B cell (primary cell): ENCODE results near the gene E2F2. TPM values are rescaled to one million over a fixed set of nuclear protein-coding genes. Genes with fewer than 3 reads are reported as not detected.

Experiments used
- ATAC-seq: fragments of 200-7000 bp; cut with Tn5 transposase; one replicate; pipeline ENCODE4 v1.10.0; 2021; ENCODE audit warnings: low read depth, mild to moderate bottlenecking, moderate number of reproducible peaks, moderate library complexity
- CTCF ChIA-PET: fragments of 350-600 bp; sonication (Branson Sonifier 250); formaldehyde crosslinking; loops from one replicate; lab custom pipeline; 2021; ENCODE audit warnings: antibody characterized with exemption, inconsistent platforms; lab: Charles Lee
- POLR2A ChIA-PET: fragments of 350-600 bp; sonication (Branson Sonifier 250); formaldehyde crosslinking; loops from one replicate; lab custom pipeline; 2021; ENCODE audit warnings: antibody characterized with exemption; lab: Charles Lee
- DNase-seq: peaks from one replicate; pipeline ENCODE4 v3.0.0; 2013
- H2AFZ ChIP-seq: 2 replicates; pipeline ENCODE4 v1.6.1; 2012; ENCODE audit warnings: mild to moderate bottlenecking, low read depth, low read length; ENCODE audit not compliant: insufficient read depth, poor library complexity, severe bottlenecking
- H3K27ac ChIP-seq, 2 donors: 1 replicate in 1 of 2; 2 replicates in 1 of 2; pipeline ENCODE4 v1.5.1; 2012 to 2013; ENCODE audit warnings: low read length in 2 of 2, mild to moderate bottlenecking in 2 of 2, moderate library complexity in 1 of 2
- H3K27me3 ChIP-seq, 4 experiments: fragments of 200-600 bp in 1 of 4; sonication (generic) in 1 of 4; replicated peaks in 1 of 4; 1 replicate in 2 of 4; 2 replicates in 2 of 4; pipeline versions ENCODE4 v1.6.1 to v1.7.0; 2013 to 2016; ENCODE audit warnings: low read length in 3 of 4, mild to moderate bottlenecking in 2 of 4, mixed read lengths in 1 of 4, moderate library complexity in 1 of 4; ENCODE audit not compliant: insufficient read depth in 4 of 4, control insufficient read depth in 3 of 4; ENCODE audit errors: control extremely low read depth in 1 of 4
- H3K36me3 ChIP-seq, 2 experiments: replicated peaks in 1 of 2; 1 replicate in 1 of 2; 2 replicates in 1 of 2; pipeline versions ENCODE4 v1.6.1 to v1.7.1; 2013; ENCODE audit warnings: low read length in 1 of 2; ENCODE audit not compliant: insufficient read depth in 2 of 2, control insufficient read depth in 1 of 2; ENCODE audit errors: control extremely low read depth in 1 of 2, extremely low read depth in 1 of 2
- H3K4me1 ChIP-seq, 2 donors: fragments of 200-600 bp in 1 of 2; sonication (generic) in 1 of 2; 1 replicate in 1 of 2; 2 replicates in 1 of 2; pipeline versions ENCODE4 v1.5.1 to v1.6.1; 2013 to 2017; ENCODE audit warnings: low read length in 2 of 2; ENCODE audit not compliant: control insufficient read depth in 2 of 2, insufficient read depth in 2 of 2
- H3K4me2 ChIP-seq: replicated peaks from 2 replicates; pipeline ENCODE3; 2012; ENCODE audit warnings: mild to moderate bottlenecking, low read depth, low read length; ENCODE audit not compliant: poor library complexity, severe bottlenecking
- H3K4me3 ChIP-seq, 5 experiments: fragments of 200-600 bp in 1 of 5; sonication (generic) in 1 of 5; 1 replicate in 3 of 5; 2 replicates in 2 of 5; pipeline versions ENCODE4 v1.5.1 to v1.7.0; 2011 to 2016; ENCODE audit warnings: low read length in 4 of 5, mild to moderate bottlenecking in 4 of 5, low read depth in 2 of 5, control low read depth in 1 of 5, moderate library complexity in 1 of 5; ENCODE audit not compliant: insufficient read depth in 1 of 5; ENCODE audit errors: control extremely low read depth in 1 of 5, extremely low read depth in 1 of 5
- H3K79me2 ChIP-seq: fragments of 200-600 bp; sonication (generic); one replicate; pipeline ENCODE4 v1.6.0; 2016; ENCODE audit warnings: low read length; ENCODE audit not compliant: control insufficient read depth, insufficient read depth
- H3K9ac ChIP-seq: fragments of 200-600 bp; sonication (generic); 2 replicates; pipeline ENCODE4 v1.6.1; 2017; ENCODE audit warnings: mild to moderate bottlenecking, low read length, moderate library complexity
- H3K9me3 ChIP-seq, 3 donors: one replicate each; pipeline versions ENCODE4 v1.6.1 to v1.7.1; 2013; ENCODE audit warnings: low read length in 2 of 3; ENCODE audit not compliant: control insufficient read depth in 2 of 3, insufficient read depth in 1 of 3; ENCODE audit errors: control extremely low read depth in 1 of 3
- H4K20me1 ChIP-seq: 2 replicates; pipeline ENCODE4 v1.6.0; 2012; ENCODE audit warnings: mild to moderate bottlenecking, low read length; ENCODE audit not compliant: insufficient read depth, control insufficient read depth, poor library complexity, severe bottlenecking
- H3K27ac Mint-ChIP-seq: one replicate; pipeline ENCODE4 v1.8.0; 2021; ENCODE audit warnings: mixed read lengths
- H3K27me3 Mint-ChIP-seq: one replicate; pipeline ENCODE4 v1.8.0; 2021; ENCODE audit warnings: mixed read lengths
- H3K4me1 Mint-ChIP-seq: one replicate; pipeline ENCODE4 v1.8.0; 2021; ENCODE audit warnings: mixed read lengths
- H3K4me3 Mint-ChIP-seq: one replicate; pipeline ENCODE4 v1.8.0; 2021; ENCODE audit warnings: mixed read lengths
- H3K9me3 Mint-ChIP-seq: one replicate; pipeline ENCODE4 v1.8.0; 2022; ENCODE audit warnings: mixed read lengths; ENCODE audit not compliant: insufficient read depth
- EZH2 ChIP-seq: IDR thresholded peaks from 2 replicates; pipeline ENCODE4 v1.6.1; 2012; ENCODE audit warnings: borderline replicate concordance, low read depth, mild to moderate bottlenecking, moderate library complexity, low read length; ENCODE audit not compliant: insufficient read depth, poor library complexity, severe bottlenecking
- WGBS: methylation state at CpG from one replicate; pipeline ENCODE4 v1.1.5; 2013; ENCODE audit warnings: missing lambda C conversion rate; ENCODE audit not compliant: insufficient coverage; 5-methylcytosine and 5-hydroxymethylcytosine counted together
- intact Hi-C: fragments of 100-400 bp; cut with micrococcal nuclease; formaldehyde crosslinking; loops from one replicate; pipeline ENCODE4 v1.10.0; 2022
- polyA plus RNA-seq: library from polyadenylated mRNA; depleted of rRNA; stranded (reverse); fragments of >200 nt; gene quantifications from 2 replicates; pipeline ENCODE4 v1.2.3, GENCODE V29; 2012
- total RNA-seq, 2 donors: library from RNA; stranded (reverse); fragments of 120-200 nt in 1 of 2; gene quantifications; 1 replicate in 1 of 2; 2 replicates in 1 of 2; pipeline versions ENCODE4 v1.2.3 to v1.2.4, GENCODE V29; 2013 to 2022
- TF ChIP-seq, protein P1 (sequence below): fragments of 200-600 bp; IDR thresholded peaks from one replicate; pipeline ENCODE4 v1.8.0; 2022; ENCODE audit warnings: antibody characterized with exemption, mild to moderate bottlenecking

E2F2 gene
- total and polyA plus RNA-seq, 2 donors (not counting 1 experiment from before 2014, with no cell fraction given) = 2.4 to 3.2 TPM

DNA sequence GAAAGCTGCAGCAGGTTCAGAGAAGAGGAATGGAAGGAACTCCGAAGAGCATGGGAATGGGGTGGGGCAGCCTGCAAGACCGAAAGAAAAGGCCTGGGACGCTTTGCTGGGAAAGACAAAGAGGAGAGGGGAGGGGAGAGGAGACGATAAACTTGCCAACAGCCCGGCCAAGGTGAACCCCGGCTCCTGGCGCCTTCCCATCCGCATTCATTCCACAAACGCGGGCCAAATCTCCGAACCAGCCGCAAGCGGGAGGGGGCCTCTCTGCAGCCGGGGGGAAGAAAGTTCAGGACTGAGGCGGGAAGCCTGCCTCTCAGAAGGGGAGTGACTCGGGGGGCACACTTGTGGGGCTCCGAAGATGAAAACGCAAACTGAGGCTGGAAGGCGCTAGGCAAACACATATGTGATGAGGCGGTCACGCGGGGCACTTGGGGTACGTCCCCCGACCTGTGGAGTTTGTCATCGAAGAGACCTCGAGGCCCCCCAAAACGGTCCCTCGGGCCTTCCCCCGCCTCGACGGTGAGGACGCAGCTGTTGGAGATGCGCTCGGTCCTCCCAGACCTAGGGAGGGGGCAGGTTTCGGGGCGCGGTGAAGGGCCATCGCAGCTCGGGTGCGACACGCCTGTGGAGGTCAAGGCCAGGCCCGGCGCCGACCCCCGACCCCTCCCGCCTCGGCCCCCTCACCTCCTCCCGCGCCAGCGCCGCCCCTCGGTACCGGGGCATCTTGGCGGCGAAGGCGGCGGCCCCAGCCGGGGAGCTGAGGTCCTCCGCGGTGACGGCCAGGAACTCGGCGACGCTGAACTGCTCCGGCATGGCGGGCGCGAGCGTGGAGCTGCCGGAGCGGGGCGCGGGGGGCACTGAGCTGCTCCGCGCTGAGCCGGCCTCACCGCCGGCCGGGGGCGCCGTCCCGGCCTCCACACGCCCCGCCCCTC lies 47.4 kb downstream of the E2F2 start, which contains the start of gene ASAP3:
Gene ASAP3, minus strand, starts transcription at position 859 of the 932 bp plus-strand sequence. Its CDS starts 46 bp downstream, at position 813.
- 2% methylated on average over 79 of the region's 84 CpGs for WGBS

More for the DNA sequence above, 47.4 kb downstream of the E2F2 start, which contains the start of gene ASAP3:
- H3K27ac ChIP-seq = no peak within 1 kb of the TSS
- CTCF ChIA-PET = interaction anchor here (0.7 to 5.7 kb wide), 4 partner anchors 13 to 61 kb away, joined by 3 to 58 read pairs (median 11); no protein-coding TSS in a partner anchor
- H3K4me2 ChIP-seq = peak within 1 kb of the TSS; percentile 86
- ATAC-seq = no peak
- Mint-ChIP-seq H3K4me3 (peak within 1 kb of the TSS; percentile 90), H3K4me1 (peaks cover 29% of the 10 kb centered on the region), H3K27ac (peak within 1 kb of the TSS; percentile 82), H3K27me3 (peaks cover 23% of the 10 kb centered on the region), H3K9me3 (no peaks in the 10 kb centered on the region)
- no peaks in the 10 kb centered on the region for H3K36me3 ChIP-seq
- peak within 1 kb of the TSS; percentile 99 for H2AFZ ChIP-seq
- intact Hi-C loops = loop anchor here (1.0 to 5.0 kb wide), 6 partner anchors 14 to 317 kb away; partner anchors contain the start of genes E2F2, GALE and HNRNPR
- H3K9me3 ChIP-seq = peaks cover 0 to 5% (median 0%) of the 10 kb centered on the region in 3 donors
- TF ChIP-seq, protein P1, sequence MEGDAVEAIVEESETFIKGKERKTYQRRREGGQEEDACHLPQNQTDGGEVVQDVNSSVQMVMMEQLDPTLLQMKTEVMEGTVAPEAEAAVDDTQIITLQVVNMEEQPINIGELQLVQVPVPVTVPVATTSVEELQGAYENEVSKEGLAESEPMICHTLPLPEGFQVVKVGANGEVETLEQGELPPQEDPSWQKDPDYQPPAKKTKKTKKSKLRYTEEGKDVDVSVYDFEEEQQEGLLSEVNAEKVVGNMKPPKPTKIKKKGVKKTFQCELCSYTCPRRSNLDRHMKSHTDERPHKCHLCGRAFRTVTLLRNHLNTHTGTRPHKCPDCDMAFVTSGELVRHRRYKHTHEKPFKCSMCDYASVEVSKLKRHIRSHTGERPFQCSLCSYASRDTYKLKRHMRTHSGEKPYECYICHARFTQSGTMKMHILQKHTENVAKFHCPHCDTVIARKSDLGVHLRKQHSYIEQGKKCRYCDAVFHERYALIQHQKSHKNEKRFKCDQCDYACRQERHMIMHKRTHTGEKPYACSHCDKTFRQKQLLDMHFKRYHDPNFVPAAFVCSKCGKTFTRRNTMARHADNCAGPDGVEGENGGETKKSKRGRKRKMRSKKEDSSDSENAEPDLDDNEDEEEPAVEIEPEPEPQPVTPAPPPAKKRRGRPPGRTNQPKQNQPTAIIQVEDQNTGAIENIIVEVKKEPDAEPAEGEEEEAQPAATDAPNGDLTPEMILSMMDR = peak; percentile 41
- TF ChIP-seq EZH2 = no peak
- H3K9ac ChIP-seq = peak within 1 kb of the TSS; percentile 70
- peak; percentile 79 for DNase-seq
- H3K4me1 ChIP-seq = peaks cover 14 to 23% of the 10 kb centered on the region in 2 donors
- POLR2A ChIA-PET = interaction anchor here (0.7 to 2.8 kb wide), 4 partner anchors 14 to 56 kb away, joined by 3 to 9 read pairs (median 6); partner anchors contain the start of gene E2F2
- peak within 1 kb of the TSS in 4 of 5 experiments; percentile 43 to 79 (median 66) for H3K4me3 ChIP-seq
- H3K27me3 ChIP-seq = peaks cover 0 to 22% (median 7%) of the 10 kb centered on the region in 4 experiments
- no peaks in the 10 kb centered on the region for H4K20me1 ChIP-seq
- no peaks in the 10 kb centered on the region for H3K79me2 ChIP-seq
